Glutamatergic neuron (in vitro differentiated cells): ENCODE measurements around the gene TRPC4AP. TPM values are rescaled to one million over a fixed set of nuclear protein-coding genes. Genes with fewer than 3 reads are reported as not detected.

ENCODE experiments used
- DNase-seq: peaks from one replicate; pipeline ENCODE4 v3.0.0; 2022
- H3K27ac Mint-ChIP-seq: one replicate; pipeline ENCODE4 v1.8.0; 2020; ENCODE audit warnings: mild to moderate bottlenecking, mixed read lengths, inconsistent platforms; ENCODE audit not compliant: unreplicated experiment
- H3K27me3 Mint-ChIP-seq: one replicate; pipeline ENCODE4 v1.8.0; 2020; ENCODE audit warnings: mild to moderate bottlenecking, moderate library complexity, mixed read lengths, inconsistent platforms; ENCODE audit not compliant: unreplicated experiment
- H3K36me3 Mint-ChIP-seq: one replicate; pipeline ENCODE4 v1.8.0; 2020; ENCODE audit warnings: mild to moderate bottlenecking, mixed read lengths, inconsistent platforms; ENCODE audit not compliant: unreplicated experiment
- H3K4me1 Mint-ChIP-seq: one replicate; pipeline ENCODE4 v1.8.0; 2020; ENCODE audit warnings: mild to moderate bottlenecking, low read depth, mixed read lengths, inconsistent platforms; ENCODE audit not compliant: unreplicated experiment
- H3K4me3 Mint-ChIP-seq: one replicate; pipeline ENCODE4 v1.8.0; 2020; ENCODE audit warnings: mild to moderate bottlenecking, mixed read lengths, inconsistent platforms; ENCODE audit not compliant: unreplicated experiment
- H3K9me3 Mint-ChIP-seq: one replicate; pipeline ENCODE4 v1.8.0; 2020; ENCODE audit warnings: mild to moderate bottlenecking, moderate library complexity, mixed read lengths, inconsistent platforms; ENCODE audit not compliant: unreplicated experiment
- CTCF ChIP-seq: fragments of 200-600 bp; sonication (generic); IDR thresholded peaks from one replicate; pipeline ENCODE4 v1.5.0; 2021; ENCODE audit not compliant: partially characterized antibody, unreplicated experiment
- total RNA-seq: library from RNA; stranded (reverse); fragmentation: NEBNext Ultra II Directional; extraction: Animal tissue kit (Norgen Biotek cat#: 25700); gene quantifications from one replicate; pipeline ENCODE4 v1.2.1, GENCODE V29; 2021; ENCODE audit not compliant: unreplicated experiment

The TRPC4AP gene
- total RNA-seq, 1 donor from 2014 or later, result 67.5 TPM

- Mint-ChIP-seq H3K27me3 (peaks cover 7% of the 10 kb centered on the region), H3K9me3 (peaks cover 4% of the 10 kb centered on the region), H3K4me1 (no peaks in the 10 kb centered on the region), H3K27ac (no peak overlapping the region), H3K4me3 (no peak overlapping the region), H3K36me3 (no peaks in the 10 kb centered on the region)
- no peak for TF ChIP-seq CTCF
- no peak for DNase-seq
Observed at GRCh38 chr20:35000922-35001595, 91.5 kb downstream of the TRPC4AP start.

- Mint-ChIP-seq H3K27ac (no peak overlapping the region), H3K4me1 (no peaks in the 10 kb centered on the region), H3K27me3 (peaks cover 7% of the 10 kb centered on the region), H3K9me3 (peaks cover 4% of the 10 kb centered on the region), H3K4me3 (no peak overlapping the region), H3K36me3 (no peaks in the 10 kb centered on the region)
- no peak for DNase-seq
- TF ChIP-seq CTCF, result no peak
Observed at GRCh38 chr20:35000311-35000921, 92.2 kb downstream of the TRPC4AP start.

- Mint-ChIP-seq H3K27me3 (peaks cover 11% of the 10 kb centered on the region), H3K9me3 (peaks cover 4% of the 10 kb centered on the region), H3K4me3 (no peak overlapping the region), H3K36me3 (no peaks in the 10 kb centered on the region), H3K4me1 (no peaks in the 10 kb centered on the region), H3K27ac (no peak overlapping the region)
- DNase-seq, result no peak
- no peak for TF ChIP-seq CTCF
Observed at GRCh38 chr20:34999782-35000181, 92.8 kb downstream of the TRPC4AP start.

- Mint-ChIP-seq H3K27me3 (peaks cover 11% of the 10 kb centered on the region), H3K4me3 (no peak overlapping the region), H3K9me3 (peaks cover 4% of the 10 kb centered on the region), H3K36me3 (no peaks in the 10 kb centered on the region), H3K4me1 (no peaks in the 10 kb centered on the region), H3K27ac (no peak overlapping the region)
- no peak for DNase-seq
- TF ChIP-seq CTCF, result no peak
Observed at GRCh38 chr20:34999021-34999451, 93.6 kb downstream of the TRPC4AP start.

GRCh38 chr20:34998331-34998950 is 94.2 kb downstream of the TRPC4AP start:
- no peaks in the 10 kb centered on the region for H3K4me1 Mint-ChIP-seq
- no peaks in the 10 kb centered on the region for H3K36me3 Mint-ChIP-seq
- TF ChIP-seq CTCF, result no peak
- H3K4me3 Mint-ChIP-seq, result no peak overlapping the region
- no peak overlapping the region for H3K27ac Mint-ChIP-seq
- no peak for DNase-seq
- peaks cover 4% of the 10 kb centered on the region for H3K9me3 Mint-ChIP-seq
- peaks cover 11% of the 10 kb centered on the region for H3K27me3 Mint-ChIP-seq
